GM15510 (cell line): ENCODE results near the gene TFCP2L1.

Source experiments
- POLR2A ChIP-seq: IDR thresholded peaks from 3 replicates; pipeline ENCODE4 v1.6.1; 2011; ENCODE audit warnings: borderline replicate concordance; ENCODE audit not compliant: insufficient read length; ENCODE audit errors: extremely low read depth

Gene TFCP2L1

GRCh38 chr2:121242976-121243375, 42.0 kb downstream of the TFCP2L1 start:
- no peak for TF ChIP-seq POLR2A

- no peak for TF ChIP-seq POLR2A
Observed at GRCh38 chr2:121242175-121242875, 42.7 kb downstream of the TFCP2L1 start.

GRCh38 chr2:121241466-121241865, 43.5 kb downstream of the TFCP2L1 start:
- no peak for TF ChIP-seq POLR2A

- no peak for TF ChIP-seq POLR2A
Observed at GRCh38 chr2:121240436-121240835, 44.6 kb downstream of the TFCP2L1 start.

GRCh38 chr2:121239969-121240368, 45.0 kb downstream of the TFCP2L1 start:
- TF ChIP-seq POLR2A, result no peak

GRCh38 chr2:121239471-121239870, 45.5 kb downstream of the TFCP2L1 start:
- TF ChIP-seq POLR2A, result no peak

GRCh38 chr2:121238828-121239227, 46.2 kb downstream of the TFCP2L1 start:
- no peak for TF ChIP-seq POLR2A

GRCh38 chr2:121237980-121238665, 46.9 kb downstream of the TFCP2L1 start:
- TF ChIP-seq POLR2A, result no peak

- TF ChIP-seq POLR2A, result no peak
Observed at GRCh38 chr2:121237336-121237979, 47.5 kb downstream of the TFCP2L1 start.

GRCh38 chr2:121236650-121237180, 48.3 kb downstream of the TFCP2L1 start:
- no peak for TF ChIP-seq POLR2A

- TF ChIP-seq POLR2A, result no peak
Observed at GRCh38 chr2:121236101-121236640, 48.8 kb downstream of the TFCP2L1 start.

- TF ChIP-seq POLR2A, result no peak
Observed at GRCh38 chr2:121235542-121235941, 49.5 kb downstream of the TFCP2L1 start.

- TF ChIP-seq POLR2A, result no peak
Observed at GRCh38 chr2:121234791-121235190, 50.2 kb downstream of the TFCP2L1 start.

GRCh38 chr2:121234144-121234543, 50.9 kb downstream of the TFCP2L1 start:
- no peak for TF ChIP-seq POLR2A

- TF ChIP-seq POLR2A, result no peak
Observed at GRCh38 chr2:121233486-121234110, 51.4 kb downstream of the TFCP2L1 start.
